RPMI7951 (cell line): ENCODE results near the gene HEPACAM. TPM values are rescaled to one million over a fixed set of nuclear protein-coding genes. Genes with fewer than 3 reads are reported as not detected.
"Not testable (repeated sequence)": the region's sequence is repeated elsewhere in the genome, so short reads cannot be mapped to it uniquely, and the experiment has no call there.

ENCODE experiments used
- DNase-seq: peaks from one replicate; pipeline ENCODE4 v3.0.0-alpha.2; 2012; ENCODE audit warnings: low read depth
- total RNA-seq: library from RNA; depleted of rRNA; stranded (reverse); fragments of >200 nt; shearing (Covaris generic); gene quantifications from 2 replicates; pipeline ENCODE4 v1.2.3, GENCODE V29; 2014; rRNA removed

The HEPACAM gene, protein sequence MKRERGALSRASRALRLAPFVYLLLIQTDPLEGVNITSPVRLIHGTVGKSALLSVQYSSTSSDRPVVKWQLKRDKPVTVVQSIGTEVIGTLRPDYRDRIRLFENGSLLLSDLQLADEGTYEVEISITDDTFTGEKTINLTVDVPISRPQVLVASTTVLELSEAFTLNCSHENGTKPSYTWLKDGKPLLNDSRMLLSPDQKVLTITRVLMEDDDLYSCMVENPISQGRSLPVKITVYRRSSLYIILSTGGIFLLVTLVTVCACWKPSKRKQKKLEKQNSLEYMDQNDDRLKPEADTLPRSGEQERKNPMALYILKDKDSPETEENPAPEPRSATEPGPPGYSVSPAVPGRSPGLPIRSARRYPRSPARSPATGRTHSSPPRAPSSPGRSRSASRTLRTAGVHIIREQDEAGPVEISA
- total RNA-seq, result not detected in 2 replicates

DNA sequence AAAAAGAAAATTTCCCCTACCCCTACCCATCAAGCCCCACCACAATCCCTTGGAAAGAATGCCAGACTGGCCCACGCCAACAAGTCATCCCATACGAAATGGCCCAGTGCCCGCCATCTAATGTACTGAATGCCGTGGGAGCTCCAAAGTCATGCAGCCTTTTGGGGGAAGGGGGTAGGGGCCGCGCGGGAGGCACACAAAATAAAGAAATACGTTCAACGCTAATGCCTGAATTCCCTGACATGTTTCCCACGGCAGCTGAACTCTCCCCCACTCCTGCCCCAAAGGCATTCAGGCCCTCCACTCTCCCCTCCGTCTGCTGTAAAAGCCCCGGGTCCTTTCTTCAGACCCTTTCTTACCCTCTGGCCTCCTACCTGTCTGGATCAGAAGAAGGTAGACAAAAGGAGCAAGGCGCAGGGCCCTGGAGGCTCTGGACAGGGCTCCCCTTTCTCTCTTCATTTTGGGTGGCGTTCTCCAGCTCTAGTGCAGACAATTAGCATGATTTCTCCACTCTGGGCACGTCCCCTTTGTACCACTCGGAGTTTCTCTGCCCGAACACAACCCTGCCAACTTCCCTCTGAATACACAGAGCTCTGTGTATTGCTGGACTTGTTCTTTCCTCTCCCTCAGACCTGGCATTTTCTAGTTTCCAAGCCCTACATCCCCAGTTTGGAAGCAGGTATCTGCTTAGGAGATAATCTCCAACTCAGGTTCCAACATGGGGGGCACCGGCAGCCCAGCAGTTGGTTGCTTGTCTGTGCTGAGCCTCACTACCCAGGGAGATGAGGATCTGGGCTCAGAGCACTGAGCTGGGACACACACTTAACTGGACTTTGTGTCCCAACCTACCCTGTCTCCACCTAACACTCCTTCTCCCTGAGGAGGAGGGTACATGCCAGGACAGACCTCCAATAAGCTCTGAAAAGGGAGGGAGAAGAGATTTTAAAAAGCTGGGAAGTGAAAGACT is at the start of gene HEPACAM:
TSS of gene HEPACAM (minus strand) at position 500 of the 967 bp plus-strand sequence. CDS start at position 459, 41 bp downstream.
- no peak for DNase-seq

DNA sequence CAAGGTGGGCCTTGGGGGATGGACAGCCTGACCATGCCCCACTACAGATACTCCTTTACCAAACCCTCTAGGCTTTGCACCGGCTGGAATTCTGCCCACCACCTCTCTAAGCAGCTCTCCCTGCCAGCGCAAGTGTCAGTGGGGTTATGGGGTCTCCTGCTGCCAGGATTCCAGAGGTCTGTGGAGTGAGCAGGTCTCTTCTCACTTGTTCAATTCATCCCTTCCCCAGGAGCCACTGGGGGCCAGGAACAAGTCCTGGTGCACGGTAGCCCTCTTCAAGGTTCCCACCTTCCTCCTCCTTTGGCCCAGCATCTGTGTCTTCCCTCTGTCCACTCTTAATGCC is 48.6 kb upstream of the HEPACAM start:
- DNase-seq, result no peak

DNA sequence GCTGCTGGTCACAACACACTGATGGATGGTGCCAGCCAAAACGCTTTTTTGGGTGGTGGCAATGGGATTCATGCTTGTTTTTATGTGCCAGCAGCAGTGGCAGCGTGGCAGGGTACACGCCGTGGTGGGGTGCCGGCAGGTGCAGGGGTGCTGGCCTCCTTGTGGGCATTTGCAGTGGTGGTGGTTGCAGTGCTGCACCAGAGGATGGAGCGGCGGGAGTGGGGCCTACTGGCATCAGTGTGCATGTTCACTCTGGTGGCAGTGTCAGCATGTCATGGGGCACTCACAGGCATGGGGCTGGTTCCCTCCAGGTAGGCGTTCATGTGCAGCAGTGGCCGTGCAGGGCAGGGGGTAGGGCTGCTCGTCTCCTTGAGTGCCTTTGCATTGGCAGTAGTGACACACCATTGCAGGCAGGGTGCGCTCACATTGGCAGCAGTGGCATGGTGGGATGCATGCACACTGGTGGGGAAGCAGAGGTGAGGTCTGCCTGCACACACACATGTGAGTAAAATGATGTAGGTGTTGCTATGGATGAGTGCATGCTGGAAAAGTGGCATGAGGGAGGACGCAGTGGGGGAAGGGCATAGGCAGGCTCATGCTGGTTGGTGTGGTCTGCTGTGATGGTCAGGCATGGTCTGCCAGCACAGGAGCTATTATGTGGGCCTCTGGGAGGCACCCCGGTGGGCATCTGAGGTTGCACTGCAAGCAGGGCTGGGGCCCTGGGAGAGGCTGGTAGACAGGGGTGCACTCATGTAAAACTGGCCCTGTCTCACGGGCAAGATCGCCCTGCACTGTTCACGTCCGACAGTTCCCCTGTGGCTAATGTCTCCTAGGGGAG is 48.0 kb upstream of the HEPACAM start:
- no peak for DNase-seq

DNA sequence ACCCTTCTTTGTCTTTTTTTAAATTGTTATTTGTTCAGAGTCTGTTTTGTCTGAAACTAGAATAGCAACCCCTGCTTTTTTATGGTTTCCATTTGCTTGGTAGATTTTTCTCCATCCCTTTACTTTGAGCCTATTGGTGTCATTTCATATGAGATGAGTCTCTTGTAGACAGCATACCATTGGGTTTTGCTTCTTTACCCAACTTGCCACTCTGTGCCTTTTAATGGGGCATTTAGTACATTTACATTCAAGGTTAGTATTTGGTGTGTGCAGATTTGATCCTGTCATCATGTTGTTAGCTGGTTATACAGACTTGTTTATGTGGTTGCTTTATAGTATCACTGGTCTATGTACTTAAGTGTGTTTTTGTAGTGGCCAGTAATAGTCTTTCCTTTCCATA is 46.2 kb upstream of the HEPACAM start:
- no peak for DNase-seq

DNA sequence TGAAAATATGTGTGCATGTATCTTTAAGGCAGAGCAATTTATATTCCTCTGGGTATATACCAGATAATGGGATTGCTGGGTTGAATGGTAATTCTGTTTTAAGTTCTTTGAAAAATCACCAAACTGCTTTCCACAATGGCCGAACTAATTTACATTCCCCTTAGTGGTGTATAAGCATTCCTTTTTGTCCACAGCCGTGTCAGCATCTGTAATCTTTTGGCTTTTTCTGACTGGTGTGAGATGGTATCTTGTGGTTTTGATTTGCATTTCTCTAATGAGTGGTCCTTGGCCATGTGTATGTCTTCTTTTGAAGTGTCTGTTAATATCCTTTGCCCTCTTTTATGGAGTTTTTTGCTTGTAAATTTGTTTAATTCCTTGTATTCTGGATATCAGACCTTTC is 42.5 kb upstream of the HEPACAM start:
- DNase-seq, result peak; percentile 23

DNA sequence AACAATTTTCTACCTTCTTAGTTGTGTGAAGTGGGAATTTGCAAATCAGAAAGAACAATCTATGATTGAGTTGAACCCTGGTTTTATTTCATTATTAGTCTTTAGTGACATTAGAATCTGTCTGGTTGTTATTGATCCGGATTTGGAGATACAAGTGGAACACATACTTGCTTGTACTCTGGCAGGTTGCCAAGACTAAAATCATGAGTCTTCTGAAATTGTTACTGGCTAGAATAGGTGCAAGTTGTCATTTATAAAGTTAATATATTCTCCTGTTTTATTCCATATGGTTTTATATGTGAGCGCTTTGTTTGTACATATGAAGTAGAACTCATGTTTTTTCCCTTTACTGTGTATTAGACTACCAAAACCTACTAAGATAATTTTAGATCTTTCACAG is 41.2 kb upstream of the HEPACAM start:
- DNase-seq, result no peak

DNA sequence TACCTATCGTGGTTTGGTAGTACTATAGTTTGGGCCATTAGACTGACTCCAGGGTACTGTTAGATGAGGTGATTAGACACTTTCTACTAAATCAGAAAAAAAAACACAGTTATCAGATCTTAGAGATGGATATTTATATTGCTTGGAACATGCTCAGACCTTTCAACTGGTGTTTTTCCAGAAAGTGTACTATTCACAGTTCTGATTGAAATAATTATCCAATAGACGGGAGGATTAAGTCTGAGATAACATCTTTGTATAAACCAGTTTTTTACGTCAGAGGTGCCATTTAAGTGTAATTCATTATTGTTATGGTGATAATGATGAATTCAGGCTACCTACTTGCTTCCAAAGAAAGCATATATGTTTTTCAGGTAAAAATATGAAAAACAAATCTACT is 40.7 kb upstream of the HEPACAM start:
- DNase-seq, result no peak

DNA sequence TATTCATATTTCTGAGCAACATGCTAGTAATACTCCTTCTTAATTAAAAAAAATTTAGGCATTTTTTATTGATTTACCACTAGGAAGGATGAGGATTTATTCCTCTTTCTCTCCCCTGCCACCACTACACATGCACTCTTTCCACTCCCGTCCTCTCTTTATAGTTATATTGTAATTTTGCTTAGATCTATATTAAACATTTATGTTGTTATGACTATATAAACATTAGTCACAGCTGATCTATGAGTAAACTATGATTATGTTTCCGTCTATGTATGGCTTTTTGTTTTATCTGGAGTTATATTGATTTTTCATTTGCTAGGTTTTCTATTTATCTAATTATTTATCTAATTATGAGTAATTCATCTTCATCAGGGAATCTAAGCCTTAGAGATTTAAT is 36.0 kb upstream of the HEPACAM start:
- DNase-seq, result no peak

DNA sequence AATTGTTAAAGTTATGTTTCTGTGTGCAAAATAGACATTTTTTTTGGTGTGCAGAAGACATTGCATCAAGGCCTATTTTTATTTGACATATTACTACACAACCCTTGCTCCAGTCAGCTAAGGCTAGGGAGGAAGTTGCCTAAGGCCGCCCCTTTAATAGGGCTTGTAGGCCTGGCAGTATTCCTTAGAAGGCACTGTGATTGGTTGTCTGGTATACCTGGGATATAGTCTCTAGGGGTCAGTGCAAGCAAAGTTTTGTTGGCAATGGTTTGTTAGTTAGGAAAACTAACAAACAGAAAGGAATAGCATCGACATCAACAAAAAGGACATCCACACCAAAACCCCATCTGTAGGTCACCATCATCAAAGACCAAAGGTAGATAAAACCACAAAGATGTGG is 35.1 kb upstream of the HEPACAM start:
- DNase-seq, result peak; percentile 59

DNA sequence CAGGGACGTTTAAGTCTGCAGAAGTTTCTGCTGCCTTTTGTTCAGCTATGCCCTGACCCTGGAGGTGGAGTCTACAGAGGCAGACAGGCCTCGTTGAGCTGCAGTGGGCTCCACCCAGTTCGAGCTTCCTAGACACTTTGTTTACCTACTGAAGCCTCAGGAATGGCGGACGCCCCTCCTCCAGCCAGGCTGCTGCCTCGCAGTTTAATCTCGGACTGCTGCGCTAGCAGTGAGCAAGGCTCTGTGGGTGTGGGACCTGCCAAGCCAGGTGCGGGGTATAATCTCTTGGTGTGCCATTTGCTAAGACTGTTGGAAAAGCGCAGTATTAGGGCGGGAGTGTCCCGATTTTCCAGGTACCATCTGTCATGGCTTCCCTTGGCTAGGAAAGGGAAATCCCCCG is 32.4 kb upstream of the HEPACAM start:
- DNase-seq, result not testable (repeated sequence)

DNA sequence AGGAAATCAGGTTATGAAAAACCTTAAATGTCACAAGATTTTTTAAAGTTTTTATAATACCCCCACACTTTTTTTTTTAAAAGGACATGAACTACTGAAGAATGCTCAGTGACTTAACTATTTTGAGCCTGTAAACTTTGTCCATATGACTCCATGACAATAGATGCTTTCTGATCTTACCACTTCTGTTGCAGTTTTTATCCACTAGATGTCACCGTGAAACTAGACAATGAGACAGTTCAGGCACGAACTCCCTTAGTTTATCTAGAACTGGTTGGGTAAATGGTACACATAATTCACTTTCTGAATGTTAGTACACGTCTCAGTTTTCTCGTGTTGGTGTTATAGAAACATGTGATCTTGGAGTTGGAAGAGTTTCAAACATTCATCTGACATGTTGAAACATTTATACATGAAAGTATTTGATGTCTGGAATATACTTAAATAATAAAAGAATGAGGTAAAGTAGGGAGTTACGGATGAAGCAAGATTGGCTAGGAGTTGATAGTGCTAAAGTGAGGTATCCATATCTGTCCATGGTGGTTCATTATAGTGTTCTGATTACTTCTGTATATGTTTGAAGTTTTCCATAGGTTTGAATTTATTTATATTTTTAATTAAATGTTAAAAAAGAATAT is 26.2 kb upstream of the HEPACAM start:
- peak; percentile 81 for DNase-seq

DNA sequence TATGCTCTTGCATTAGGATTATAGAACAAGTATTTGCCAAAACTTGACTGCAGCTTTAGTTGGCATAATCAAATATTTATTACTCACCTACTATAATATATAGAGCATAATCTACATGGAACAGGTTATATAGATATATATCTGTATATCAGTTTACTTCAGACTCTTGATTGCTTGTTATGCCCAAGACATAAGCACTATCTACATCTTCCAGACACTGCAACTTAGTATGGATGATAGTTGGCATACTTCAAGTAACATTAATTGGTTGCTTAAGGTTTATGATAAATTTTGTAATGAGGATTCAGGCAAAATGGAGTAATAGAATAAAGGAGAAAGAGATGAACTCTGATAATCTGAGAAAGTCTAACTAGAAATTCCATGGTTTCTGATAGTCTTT is 19.2 kb upstream of the HEPACAM start:
- DNase-seq, result no peak

DNA sequence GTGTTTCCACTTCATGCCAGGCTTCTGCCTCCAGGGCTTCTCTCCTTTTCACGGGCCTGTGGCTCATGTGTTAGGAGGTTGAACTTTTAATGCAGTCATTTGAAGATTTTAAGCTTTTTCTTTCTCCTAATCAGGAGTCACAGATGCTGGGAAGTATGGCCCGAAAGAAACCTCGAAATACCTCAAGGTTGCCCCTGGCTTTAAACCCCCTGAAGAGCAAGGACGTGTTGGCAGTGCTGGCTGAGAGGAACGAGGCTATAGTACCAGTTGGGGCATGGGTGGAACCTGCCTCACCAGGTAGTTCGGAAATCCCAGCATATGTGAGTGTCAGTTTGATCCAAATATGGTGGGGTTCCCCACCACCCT is 18.7 kb upstream of the HEPACAM start:
- DNase-seq, result no peak

DNA sequence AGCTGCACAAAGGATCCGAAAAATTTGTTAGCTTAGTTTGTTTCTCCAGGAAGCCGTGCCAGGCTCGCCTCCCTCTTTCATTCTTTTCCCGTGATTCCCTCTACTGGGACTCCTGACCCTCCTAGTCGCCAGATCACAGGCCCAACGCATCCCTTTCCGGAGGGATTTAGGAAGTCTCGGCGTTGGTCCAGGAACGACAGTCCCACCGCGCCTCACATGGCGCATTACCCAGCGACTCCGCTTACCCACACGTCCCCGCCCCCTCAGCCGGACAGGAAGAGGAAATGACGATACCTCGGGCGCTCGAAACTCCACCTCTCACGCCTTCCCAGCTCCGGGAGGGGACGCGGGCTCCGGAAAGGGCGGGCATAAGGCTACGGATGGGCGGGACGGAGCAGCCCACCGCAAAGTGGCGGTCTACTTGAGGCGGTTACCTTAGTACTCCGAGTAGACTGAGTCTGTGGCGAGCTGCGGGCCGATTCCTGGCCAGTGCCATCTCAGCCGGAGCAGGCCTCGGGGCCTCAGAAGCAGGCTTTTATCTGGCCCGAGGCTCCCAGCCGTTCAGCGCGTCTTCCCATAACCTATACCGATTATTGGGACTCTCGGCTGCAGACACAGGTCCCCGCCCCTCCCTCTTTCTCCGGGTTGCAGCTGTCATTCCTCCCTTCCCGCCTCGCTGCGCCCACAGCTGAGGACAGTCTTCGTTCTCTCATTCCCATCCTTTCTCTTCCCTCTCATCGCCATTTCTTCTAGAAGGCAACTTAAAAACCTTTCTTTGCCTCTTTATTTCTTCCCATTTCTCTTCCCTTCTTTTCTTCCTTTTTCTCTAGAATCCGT is 18.1 kb upstream of the HEPACAM start, which contains the start of gene CCDC15:
TSS of gene CCDC15 (plus strand) at position 450 of the 837 bp plus-strand sequence. CDS start 531 bp downstream, outside the sequence.
- peak; percentile 99 for DNase-seq

DNA sequence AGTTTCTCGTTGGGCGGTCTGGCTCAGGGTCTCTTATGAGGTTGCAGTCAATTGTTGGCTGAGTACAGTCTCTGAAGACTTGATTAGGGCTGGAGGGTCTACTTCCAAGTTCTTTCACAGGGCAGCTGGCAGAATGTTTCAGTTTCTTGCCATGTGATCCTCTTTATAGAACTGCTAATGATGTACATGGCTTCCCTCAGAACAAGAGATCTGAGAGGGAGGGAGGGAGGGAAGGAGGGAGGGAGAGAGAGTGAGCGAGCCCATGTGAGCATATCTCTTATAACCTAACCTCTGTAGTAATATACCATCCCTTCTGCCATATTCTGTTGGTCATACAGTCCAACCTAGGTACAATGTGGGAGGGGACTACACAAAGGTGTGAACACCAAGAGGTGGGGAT is 15.5 kb upstream of the HEPACAM start:
- no peak for DNase-seq

DNA sequence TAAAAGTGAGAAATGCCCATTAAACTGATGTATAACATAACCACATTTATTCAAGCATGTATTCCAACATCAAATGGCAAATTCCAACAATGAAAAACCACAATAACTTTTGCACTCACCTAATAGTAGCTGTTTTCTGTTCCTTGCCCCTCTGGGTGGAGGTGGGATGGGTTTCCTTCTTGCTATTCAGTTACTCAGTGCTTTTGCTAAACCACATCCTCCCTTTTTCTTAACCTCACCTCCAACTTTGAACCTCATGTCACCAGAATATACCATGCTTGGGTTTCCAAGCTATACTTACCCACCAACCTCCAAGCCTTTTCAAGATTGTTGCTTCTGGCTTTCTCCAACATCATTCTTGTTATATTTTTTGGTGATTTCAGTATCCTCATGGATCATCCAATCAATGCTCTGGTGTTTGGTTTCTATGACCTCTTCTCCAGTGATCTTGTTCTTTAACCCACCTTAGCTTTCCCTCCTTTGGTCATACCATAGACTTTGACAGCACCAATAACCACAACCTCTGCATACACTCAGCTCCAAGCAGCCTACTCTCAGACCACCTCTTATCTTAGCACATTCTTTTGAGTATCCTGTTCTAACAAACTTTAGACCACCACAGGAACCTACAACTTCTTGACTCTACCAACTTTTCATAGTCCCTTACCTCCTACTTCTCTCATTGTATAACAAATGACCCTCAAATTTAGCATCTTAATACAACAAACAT is 14.9 kb upstream of the HEPACAM start:
- no peak for DNase-seq

DNA sequence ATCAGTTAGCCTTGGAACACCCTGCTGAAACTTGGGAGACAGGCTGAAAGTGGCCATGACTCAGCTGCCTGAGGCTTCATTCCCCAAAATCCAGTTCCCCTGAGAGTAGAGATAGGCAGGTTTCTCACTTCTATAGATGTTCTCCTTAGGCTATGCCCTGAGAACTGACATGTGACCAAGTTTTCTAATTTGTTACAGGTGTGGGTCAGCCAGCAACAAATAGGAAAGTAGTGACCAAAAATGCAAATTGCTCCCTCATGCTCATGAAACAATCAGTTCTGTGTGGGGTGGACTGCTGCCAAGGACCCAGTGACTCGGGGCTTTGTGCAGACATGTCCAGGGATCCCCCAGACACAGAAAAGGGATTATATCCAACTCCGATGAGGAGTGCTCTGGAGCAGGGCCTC is 10.9 kb upstream of the HEPACAM start:
- DNase-seq, result peak; percentile 78

DNA sequence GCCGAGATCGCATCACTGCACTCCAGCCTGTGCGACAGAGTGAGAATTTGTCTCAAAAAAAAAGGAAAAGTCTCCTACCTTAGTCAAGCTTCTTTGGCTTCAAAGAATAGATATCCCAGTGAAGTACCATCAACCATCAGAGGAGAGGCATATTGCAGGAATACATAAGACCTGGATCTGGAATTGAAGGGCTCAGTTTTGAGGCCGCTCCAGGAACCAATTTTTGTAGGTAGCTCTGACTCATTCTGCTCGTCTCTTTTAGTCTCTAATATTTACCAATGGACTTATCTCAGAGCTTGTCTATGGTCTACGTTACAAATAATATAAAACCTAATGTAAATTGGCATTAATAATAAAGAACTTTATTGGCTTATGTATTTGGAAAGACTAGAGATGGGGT is 10.0 kb upstream of the HEPACAM start:
- DNase-seq, result no peak

DNA sequence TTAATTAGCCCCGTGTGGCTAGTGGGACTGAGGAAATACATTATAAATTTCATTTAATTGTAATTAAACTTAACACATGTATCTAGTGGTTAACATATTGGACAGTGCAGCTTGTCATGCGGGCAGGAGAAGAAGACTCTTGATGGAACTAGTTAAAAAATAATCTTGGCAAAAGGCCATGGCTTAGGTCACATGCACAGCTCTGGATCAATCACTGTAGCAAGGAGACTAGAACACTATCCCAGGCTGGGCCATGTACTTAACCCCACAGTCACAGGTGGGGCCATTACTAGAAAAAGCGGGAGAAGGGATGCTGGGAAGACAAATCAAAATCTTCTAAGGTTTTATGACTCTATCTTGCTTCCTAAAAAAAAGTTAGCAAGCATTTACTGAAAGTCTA is 8.7 kb upstream of the HEPACAM start:
- no peak for DNase-seq

DNA sequence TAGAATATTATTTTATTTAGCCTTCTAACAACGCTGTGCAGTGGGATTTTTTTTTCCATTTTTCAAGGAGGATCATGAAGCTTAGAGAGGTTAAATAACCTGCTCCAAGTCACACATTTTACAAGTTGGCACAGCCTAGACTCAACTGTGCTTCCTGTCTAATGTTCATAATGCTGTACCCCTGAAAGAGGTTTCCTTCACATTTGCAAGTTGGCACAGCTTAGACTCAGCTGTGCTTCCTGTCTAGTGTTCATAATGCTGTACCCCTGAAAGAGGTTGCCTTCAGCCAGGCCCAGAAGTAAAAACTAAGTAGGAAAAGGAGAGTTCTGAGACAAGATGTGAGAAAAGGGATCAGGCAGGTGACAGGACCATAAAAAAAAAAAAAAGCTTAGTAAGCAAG is 7.9 kb upstream of the HEPACAM start:
- DNase-seq, result no peak
